Heart right ventricle (tissue), 16 donors: ENCODE data around the gene UQCC2. TPM values are rescaled to one million over a fixed set of nuclear protein-coding genes. Genes with fewer than 3 reads are reported as not detected.

Source experiments
- ATAC-seq, 8 donors: fragments of 200-7000 bp; cut with Tn5 transposase; one replicate each; pipeline ENCODE4 v1.9.1; 2020; ENCODE audit warnings: mild to moderate bottlenecking in 8 of 8, moderate library complexity in 8 of 8, moderate number of reproducible peaks in 1 of 8
- DNase-seq, 2 donors: peaks; one replicate each; pipeline ENCODE4 v3.0.0-alpha.2; 2020
- H3K27ac ChIP-seq, 10 donors: fragments of 200-600 bp; sonication (generic) in 2 of 10; one replicate each; pipeline versions ENCODE4 v1.5.0 to v1.8.0; 2020 to 2022; ENCODE audit warnings: mild to moderate bottlenecking in 3 of 10
- H3K27me3 ChIP-seq, 7 donors: fragments of 200-600 bp; one replicate each; pipeline ENCODE4 v1.8.0; 2021 to 2022; ENCODE audit warnings: mild to moderate bottlenecking in 2 of 7
- H3K36me3 ChIP-seq, 9 donors: fragments of 200-600 bp; sonication (generic) in 1 of 9; one replicate each; pipeline versions ENCODE4 v1.5.0 to v1.8.0; 2020 to 2022; ENCODE audit warnings: mild to moderate bottlenecking in 2 of 9
- H3K4me1 ChIP-seq, 9 donors: fragments of 200-600 bp; sonication (generic) in 1 of 9; one replicate each; pipeline versions ENCODE4 v1.5.0 to v1.8.0; 2020 to 2022; ENCODE audit warnings: mild to moderate bottlenecking in 4 of 9
- H3K4me3 ChIP-seq, 10 donors: fragments of 200-600 bp; sonication (generic) in 2 of 10; one replicate each; pipeline versions ENCODE4 v1.5.0 to v1.8.0; 2020 to 2022; ENCODE audit warnings: mild to moderate bottlenecking in 7 of 10, moderate library complexity in 2 of 10
- H3K9me3 ChIP-seq, 11 donors: fragments of 200-600 bp in 10 of 11; sonication (generic) in 2 of 11; one replicate each; pipeline versions ENCODE4 v1.5.0 to v1.8.0; 2013 to 2022; ENCODE audit warnings: mild to moderate bottlenecking in 2 of 11, control low read depth in 1 of 11, moderate library complexity in 1 of 11
- CTCF ChIP-seq, 9 donors: fragments of 200-600 bp; sonication (generic) in 2 of 9; IDR thresholded peaks; one replicate each; pipeline versions ENCODE4 v1.5.0 to v1.8.0; 2021 to 2022; ENCODE audit warnings: antibody characterized with exemption in 9 of 9, mild to moderate bottlenecking in 5 of 9, moderate library complexity in 1 of 9
- WGBS, 2 donors: extraction: QIAGEN DNeasy Blood & Tissue Kit; methylation state at CpG; one replicate each; pipeline ENCODE4 v1.1.7; 2013; ENCODE audit warnings: inconsistent platforms in 1 of 2; 5-methylcytosine and 5-hydroxymethylcytosine counted together
- intact Hi-C, 10 donors: fragments of 100-400 bp; cut with DNase I; formaldehyde crosslinking; loops; one replicate each; pipeline versions ENCODE4 v1.11.1 to v1.14.2; 2022
- polyA plus RNA-seq, 2 donors: library from polyadenylated mRNA; stranded (reverse); fragments of 200-250 nt; gene quantifications; one replicate each; pipeline ENCODE4 v1.2.3, GENCODE V29; 2013
- total RNA-seq, 10 donors: library from RNA; stranded (reverse); fragmentation: NEBNext Ultra II Directional in 3 of 10; extraction: Animal tissue kit (Norgen Biotek cat#: 25700) in 3 of 10; gene quantifications; one replicate each; pipeline versions ENCODE4 v1.2.1 to v1.2.4, GENCODE V29; 2021 to 2023
- donor health status: Arrhythmogenic right ventricular cardiomyopathy.
- donor health status: ischemic (EF 13 %, LVEDD 7.1; RV severe dilation, severe dysfunction).
- donor health status: healthy with polysubstance abuse.
- donor health status: DM: no; HTN: yes; CAD: no.
- donor health status: DM: no; HTN: no; CAD: no.
- donor health status: ischemic (EF 25% LVEDD 6.9; RV normal size, moderate dysfunction).
- donor health status: ischemic (EF 25% LVEDD 5.7; RV mildly dilated, moderate dysfunction).
- donor health status: healthy.
- donor health status: DM: yes; HTN: yes; CAD: no.
- donor health status: Ischemic cardiomyopathy.
- donor health status: ischemic (EF 35%, LVEDD 5.7; RV mildly dilated, moderate dysfunction).
- donor health status: nonischemic (EF 11% LVEDD 7.7; RV severe dilation, severe dysfunction).
- donor health status: DM: yes; HTN: yes; CAD: no.
- donor health status: PGD.
- donor health status: ischemic (EF 29% LVEDD 5.4; RV normal size, mild dysfunction).
- donor health status: nonischemic (EF 23%, LVEDD 6.1; RV moderate dilation, normal function).

The UQCC2 gene
- total and polyA plus RNA-seq, 12 donors = 200 to 598 (median 245) TPM

GRCh38 chr6:33663028-33663427 lies 48.5 kb downstream of the UQCC2 start:
- no peak for ATAC-seq
- Histone ChIP-seq H3K9me3 (no peaks in the 10 kb centered on the region), H3K4me1 (no peaks in the 10 kb centered on the region), H3K4me3 (no peak overlapping the region), H3K36me3 (peaks cover 0 to 84% (median 3%) of the 10 kb centered on the region in 9 donors), H3K27me3 (no peaks in the 10 kb centered on the region), H3K27ac (no peak overlapping the region)
- intact Hi-C loops = no loop called here
- no peak for DNase-seq
- 71 to 86% methylated on average over 5 of the region's 5 CpGs for WGBS, 2 donors
- TF ChIP-seq CTCF (IDR thresholded peaks at IDR 0.05) = no peak

- 95 to 96% methylated on average over 11 of the region's 11 CpGs for WGBS, 2 donors
- no peak for DNase-seq
Observed at GRCh38 chr6:33662318-33662717, 49.2 kb downstream of the UQCC2 start.

GRCh38 chr6:33661106-33661838 lies 50.2 kb downstream of the UQCC2 start:
- Histone ChIP-seq H3K27me3 (no peaks in the 10 kb centered on the region), H3K4me1 (no peaks in the 10 kb centered on the region), H3K36me3 (peaks cover 0 to 82% (median 3%) of the 10 kb centered on the region in 9 donors), H3K9me3 (no peaks in the 10 kb centered on the region), H3K4me3 (no peak overlapping the region), H3K27ac (no peak overlapping the region)
- TF ChIP-seq CTCF (IDR thresholded peaks at IDR 0.05) = no peak
- ATAC-seq (no peak), DNase-seq (no peak)
- intact Hi-C loops = no loop called here
- 85% methylated on average over 10 of the region's 10 CpGs for WGBS, 2 donors

More at GRCh38 chr6:33662318-33662717, 49.2 kb downstream of the UQCC2 start:
- TF ChIP-seq CTCF (IDR thresholded peaks at IDR 0.05) = no peak
- no peak overlapping the region for H3K4me3 ChIP-seq
- H3K36me3 ChIP-seq = peaks cover 0 to 83% (median 3%) of the 10 kb centered on the region in 9 donors
- no peaks in the 10 kb centered on the region for H3K9me3 ChIP-seq
- ATAC-seq = peak in 1 of 8 donors; percentile 6
- H3K27me3 ChIP-seq = no peaks in the 10 kb centered on the region
- H3K27ac ChIP-seq = no peak overlapping the region
- intact Hi-C loops = no loop called here
- no peaks in the 10 kb centered on the region for H3K4me1 ChIP-seq

GRCh38 chr6:33659986-33660385 lies 51.5 kb downstream of the UQCC2 start:
- WGBS, 2 donors = 89 to 90% methylated on average over 6 of the region's 6 CpGs
- Histone ChIP-seq H3K27me3 (no peaks in the 10 kb centered on the region), H3K9me3 (no peaks in the 10 kb centered on the region), H3K4me3 (no peak overlapping the region), H3K4me1 (peaks cover 0 to 2% (median 0%) of the 10 kb centered on the region in 9 donors), H3K27ac (no peak overlapping the region), H3K36me3 (peaks cover 0 to 77% (median 3%) of the 10 kb centered on the region in 9 donors)
- no peak for TF ChIP-seq CTCF (IDR thresholded peaks at IDR 0.05)
- ATAC-seq = peak in 1 of 8 donors; percentile 12
- intact Hi-C loops = no loop called here
- no peak for DNase-seq
